GM10266 (cell line): ENCODE data around the gene JMJD1C.

ENCODE experiments used
- DNase-seq: peaks from one replicate; pipeline ENCODE4 v3.0.0; 2012; ENCODE audit errors: extremely low spot score
- CTCF ChIP-seq: IDR thresholded peaks from 2 replicates; pipeline ENCODE4 v1.5.1; 2012; ENCODE audit warnings: mild to moderate bottlenecking, low read depth; ENCODE audit not compliant: control insufficient read depth, insufficient read depth; ENCODE audit errors: missing control alignments

JMJD1C gene, protein sequence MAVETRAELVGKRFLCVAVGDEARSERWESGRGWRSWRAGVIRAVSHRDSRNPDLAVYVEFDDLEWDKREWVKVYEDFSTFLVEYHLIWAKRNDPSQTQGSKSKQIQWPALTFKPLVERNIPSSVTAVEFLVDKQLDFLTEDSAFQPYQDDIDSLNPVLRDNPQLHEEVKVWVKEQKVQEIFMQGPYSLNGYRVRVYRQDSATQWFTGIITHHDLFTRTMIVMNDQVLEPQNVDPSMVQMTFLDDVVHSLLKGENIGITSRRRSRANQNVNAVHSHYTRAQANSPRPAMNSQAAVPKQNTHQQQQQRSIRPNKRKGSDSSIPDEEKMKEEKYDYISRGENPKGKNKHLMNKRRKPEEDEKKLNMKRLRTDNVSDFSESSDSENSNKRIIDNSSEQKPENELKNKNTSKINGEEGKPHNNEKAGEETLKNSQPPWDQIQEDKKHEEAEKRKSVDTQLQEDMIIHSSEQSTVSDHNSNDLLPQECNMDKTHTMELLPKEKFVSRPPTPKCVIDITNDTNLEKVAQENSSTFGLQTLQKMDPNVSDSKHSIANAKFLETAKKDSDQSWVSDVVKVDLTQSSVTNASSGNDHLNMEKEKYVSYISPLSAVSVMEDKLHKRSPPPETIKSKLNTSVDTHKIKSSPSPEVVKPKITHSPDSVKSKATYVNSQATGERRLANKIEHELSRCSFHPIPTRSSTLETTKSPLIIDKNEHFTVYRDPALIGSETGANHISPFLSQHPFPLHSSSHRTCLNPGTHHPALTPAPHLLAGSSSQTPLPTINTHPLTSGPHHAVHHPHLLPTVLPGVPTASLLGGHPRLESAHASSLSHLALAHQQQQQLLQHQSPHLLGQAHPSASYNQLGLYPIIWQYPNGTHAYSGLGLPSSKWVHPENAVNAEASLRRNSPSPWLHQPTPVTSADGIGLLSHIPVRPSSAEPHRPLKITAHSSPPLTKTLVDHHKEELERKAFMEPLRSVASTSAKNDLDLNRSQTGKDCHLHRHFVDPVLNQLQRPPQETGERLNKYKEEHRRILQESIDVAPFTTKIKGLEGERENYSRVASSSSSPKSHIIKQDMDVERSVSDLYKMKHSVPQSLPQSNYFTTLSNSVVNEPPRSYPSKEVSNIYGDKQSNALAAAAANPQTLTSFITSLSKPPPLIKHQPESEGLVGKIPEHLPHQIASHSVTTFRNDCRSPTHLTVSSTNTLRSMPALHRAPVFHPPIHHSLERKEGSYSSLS (N-terminal part only)

GRCh38 chr10:63465293-63466143, at the start of gene JMJD1C:
Gene JMJD1C, minus strand, starts transcription at chr10:63465977. Its CDS starts 315 bp downstream, at chr10:63465662.
- DNase-seq = peak; percentile 82
- no peak for TF ChIP-seq CTCF

- no peak for DNase-seq
- no peak for TF ChIP-seq CTCF
These were observed 49.4 kb upstream of the JMJD1C start for GRCh38 chr10:63515002-63515763.

DNA sequence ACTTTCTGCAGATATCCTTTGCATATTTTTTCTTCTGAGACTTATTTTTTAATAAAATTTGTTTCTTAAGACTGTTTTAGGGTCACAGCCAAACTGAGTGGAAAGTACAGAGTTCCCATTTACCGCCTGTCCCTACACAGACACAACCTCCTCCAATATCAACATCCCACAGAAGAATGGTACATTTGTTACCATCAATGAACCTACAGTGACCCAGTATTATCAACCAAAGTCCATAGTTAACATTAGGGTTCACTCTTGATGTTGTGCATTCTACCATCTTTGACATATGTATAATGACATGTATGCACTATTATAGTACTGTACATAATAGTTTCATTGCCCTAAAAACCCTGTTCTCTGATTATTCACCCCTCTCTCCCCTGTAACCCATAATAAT, 40.8 kb upstream of the JMJD1C start:
- TF ChIP-seq CTCF = no peak

DNA sequence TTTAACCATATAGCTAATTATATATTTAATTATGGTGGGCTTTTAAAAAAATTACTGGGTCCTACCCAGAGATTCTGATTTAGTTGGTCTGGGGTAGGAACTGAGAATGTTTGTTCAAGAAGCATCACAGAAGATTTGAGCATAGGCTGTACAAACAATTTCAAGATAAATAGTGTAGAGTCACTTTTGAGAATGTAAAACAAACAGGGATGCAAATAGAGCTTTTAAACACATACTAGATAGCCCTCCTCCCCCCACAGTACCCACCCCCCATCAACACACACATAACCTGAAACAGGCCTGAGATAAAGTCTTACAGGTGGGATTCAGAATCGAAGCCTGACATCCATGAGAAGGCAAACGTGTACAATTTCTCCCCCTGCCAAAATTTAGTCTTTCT, 39.8 kb upstream of the JMJD1C start:
- no peak for DNase-seq
- TF ChIP-seq CTCF = no peak

More for the DNA sequence above, 40.8 kb upstream of the JMJD1C start:
- no peak for DNase-seq

- no peak for TF ChIP-seq CTCF
- no peak for DNase-seq
These were observed 38.5 kb upstream of the JMJD1C start for GRCh38 chr10:63504145-63504881.

GRCh38 chr10:63503395-63503794, 37.6 kb upstream of the JMJD1C start:
- no peak for DNase-seq
- TF ChIP-seq CTCF = no peak
